ENCODE data around the gene XYLT1.

DNA sequence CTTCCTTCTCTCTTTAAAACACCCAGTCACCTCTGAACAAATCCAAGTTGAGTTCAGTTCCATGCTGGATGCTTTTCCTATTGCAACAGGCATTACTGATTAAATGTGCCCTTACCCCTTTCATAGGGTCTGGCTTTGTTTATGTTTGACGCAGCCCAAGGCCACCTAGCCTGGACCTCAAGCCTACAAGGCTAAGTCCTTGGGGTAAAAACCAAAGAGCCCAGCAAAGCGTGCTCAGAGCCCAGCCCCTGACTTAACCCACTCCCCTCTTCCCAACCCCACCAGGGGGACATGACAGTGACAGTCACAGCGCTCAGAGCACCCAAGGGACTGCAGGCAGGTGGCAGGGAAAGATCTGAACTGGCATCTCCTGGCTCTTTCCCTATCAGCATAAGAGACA, 200.6 kb downstream of the XYLT1 start:
- TF ChIP-seq HDAC6 (IDR thresholded peaks at IDR 0.05; ENCODE audit: unreplicated experiment) = no peak
- no peak for TF ChIP-seq EZH2 (IDR thresholded peaks at IDR 0.05; ENCODE audit: borderline replicate concordance, control insufficient read depth, low read depth, low read length)
- TF ChIP-seq, protein P1, sequence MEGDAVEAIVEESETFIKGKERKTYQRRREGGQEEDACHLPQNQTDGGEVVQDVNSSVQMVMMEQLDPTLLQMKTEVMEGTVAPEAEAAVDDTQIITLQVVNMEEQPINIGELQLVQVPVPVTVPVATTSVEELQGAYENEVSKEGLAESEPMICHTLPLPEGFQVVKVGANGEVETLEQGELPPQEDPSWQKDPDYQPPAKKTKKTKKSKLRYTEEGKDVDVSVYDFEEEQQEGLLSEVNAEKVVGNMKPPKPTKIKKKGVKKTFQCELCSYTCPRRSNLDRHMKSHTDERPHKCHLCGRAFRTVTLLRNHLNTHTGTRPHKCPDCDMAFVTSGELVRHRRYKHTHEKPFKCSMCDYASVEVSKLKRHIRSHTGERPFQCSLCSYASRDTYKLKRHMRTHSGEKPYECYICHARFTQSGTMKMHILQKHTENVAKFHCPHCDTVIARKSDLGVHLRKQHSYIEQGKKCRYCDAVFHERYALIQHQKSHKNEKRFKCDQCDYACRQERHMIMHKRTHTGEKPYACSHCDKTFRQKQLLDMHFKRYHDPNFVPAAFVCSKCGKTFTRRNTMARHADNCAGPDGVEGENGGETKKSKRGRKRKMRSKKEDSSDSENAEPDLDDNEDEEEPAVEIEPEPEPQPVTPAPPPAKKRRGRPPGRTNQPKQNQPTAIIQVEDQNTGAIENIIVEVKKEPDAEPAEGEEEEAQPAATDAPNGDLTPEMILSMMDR (IDR thresholded peaks at IDR 0.05 in 2 of 3, conservative IDR thresholded peaks at IDR 0.05 in 1 of 3; ENCODE audit: control insufficient read depth in 2 of 3, extremely low read depth in 1 of 3, insufficient read depth in 1 of 3, low read depth in 3 of 3, low read length in 3 of 3) = no peak
- no peak for TF ChIP-seq HDGF (IDR thresholded peaks at IDR 0.05)
- no peak for TF ChIP-seq ZNF24 (IDR thresholded peaks at IDR 0.05)
- TF ChIP-seq, protein P2, sequence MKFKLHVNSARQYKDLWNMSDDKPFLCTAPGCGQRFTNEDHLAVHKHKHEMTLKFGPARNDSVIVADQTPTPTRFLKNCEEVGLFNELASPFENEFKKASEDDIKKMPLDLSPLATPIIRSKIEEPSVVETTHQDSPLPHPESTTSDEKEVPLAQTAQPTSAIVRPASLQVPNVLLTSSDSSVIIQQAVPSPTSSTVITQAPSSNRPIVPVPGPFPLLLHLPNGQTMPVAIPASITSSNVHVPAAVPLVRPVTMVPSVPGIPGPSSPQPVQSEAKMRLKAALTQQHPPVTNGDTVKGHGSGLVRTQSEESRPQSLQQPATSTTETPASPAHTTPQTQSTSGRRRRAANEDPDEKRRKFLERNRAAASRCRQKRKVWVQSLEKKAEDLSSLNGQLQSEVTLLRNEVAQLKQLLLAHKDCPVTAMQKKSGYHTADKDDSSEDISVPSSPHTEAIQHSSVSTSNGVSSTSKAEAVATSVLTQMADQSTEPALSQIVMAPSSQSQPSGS (IDR thresholded peaks at IDR 0.05; ENCODE audit: low read length) = no peak
- TF ChIP-seq, protein P3, sequence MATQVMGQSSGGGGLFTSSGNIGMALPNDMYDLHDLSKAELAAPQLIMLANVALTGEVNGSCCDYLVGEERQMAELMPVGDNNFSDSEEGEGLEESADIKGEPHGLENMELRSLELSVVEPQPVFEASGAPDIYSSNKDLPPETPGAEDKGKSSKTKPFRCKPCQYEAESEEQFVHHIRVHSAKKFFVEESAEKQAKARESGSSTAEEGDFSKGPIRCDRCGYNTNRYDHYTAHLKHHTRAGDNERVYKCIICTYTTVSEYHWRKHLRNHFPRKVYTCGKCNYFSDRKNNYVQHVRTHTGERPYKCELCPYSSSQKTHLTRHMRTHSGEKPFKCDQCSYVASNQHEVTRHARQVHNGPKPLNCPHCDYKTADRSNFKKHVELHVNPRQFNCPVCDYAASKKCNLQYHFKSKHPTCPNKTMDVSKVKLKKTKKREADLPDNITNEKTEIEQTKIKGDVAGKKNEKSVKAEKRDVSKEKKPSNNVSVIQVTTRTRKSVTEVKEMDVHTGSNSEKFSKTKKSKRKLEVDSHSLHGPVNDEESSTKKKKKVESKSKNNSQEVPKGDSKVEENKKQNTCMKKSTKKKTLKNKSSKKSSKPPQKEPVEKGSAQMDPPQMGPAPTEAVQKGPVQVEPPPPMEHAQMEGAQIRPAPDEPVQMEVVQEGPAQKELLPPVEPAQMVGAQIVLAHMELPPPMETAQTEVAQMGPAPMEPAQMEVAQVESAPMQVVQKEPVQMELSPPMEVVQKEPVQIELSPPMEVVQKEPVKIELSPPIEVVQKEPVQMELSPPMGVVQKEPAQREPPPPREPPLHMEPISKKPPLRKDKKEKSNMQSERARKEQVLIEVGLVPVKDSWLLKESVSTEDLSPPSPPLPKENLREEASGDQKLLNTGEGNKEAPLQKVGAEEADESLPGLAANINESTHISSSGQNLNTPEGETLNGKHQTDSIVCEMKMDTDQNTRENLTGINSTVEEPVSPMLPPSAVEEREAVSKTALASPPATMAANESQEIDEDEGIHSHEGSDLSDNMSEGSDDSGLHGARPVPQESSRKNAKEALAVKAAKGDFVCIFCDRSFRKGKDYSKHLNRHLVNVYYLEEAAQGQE (IDR thresholded peaks at IDR 0.05; ENCODE audit: low read depth, low read length) = no peak
- TF ChIP-seq TCF3 (IDR thresholded peaks at IDR 0.05; ENCODE audit: borderline replicate concordance, insufficient read depth, low read depth, low read length) = no peak
- TF ChIP-seq, protein P4, sequence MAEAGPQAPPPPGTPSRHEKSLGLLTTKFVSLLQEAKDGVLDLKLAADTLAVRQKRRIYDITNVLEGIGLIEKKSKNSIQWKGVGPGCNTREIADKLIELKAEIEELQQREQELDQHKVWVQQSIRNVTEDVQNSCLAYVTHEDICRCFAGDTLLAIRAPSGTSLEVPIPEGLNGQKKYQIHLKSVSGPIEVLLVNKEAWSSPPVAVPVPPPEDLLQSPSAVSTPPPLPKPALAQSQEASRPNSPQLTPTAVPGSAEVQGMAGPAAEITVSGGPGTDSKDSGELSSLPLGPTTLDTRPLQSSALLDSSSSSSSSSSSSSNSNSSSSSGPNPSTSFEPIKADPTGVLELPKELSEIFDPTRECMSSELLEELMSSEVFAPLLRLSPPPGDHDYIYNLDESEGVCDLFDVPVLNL (IDR thresholded peaks at IDR 0.05; ENCODE audit: low read depth, low read length) = no peak
- TF ChIP-seq MEF2A (IDR thresholded peaks at IDR 0.05; ENCODE audit: insufficient read depth, low read depth, low read length) = no peak
- TF ChIP-seq POLR2A (IDR thresholded peaks at IDR 0.05; ENCODE audit: low read depth, low read length) = no peak

All from GM12878 (cell line).